D341Med (cell line): Measurements from ENCODE around the gene ZNF793.

Source experiments
- DNase-seq: peaks from one replicate; pipeline ENCODE4 v3.0.0; 2012; ENCODE audit warnings: low spot score

Gene ZNF793

DNA sequence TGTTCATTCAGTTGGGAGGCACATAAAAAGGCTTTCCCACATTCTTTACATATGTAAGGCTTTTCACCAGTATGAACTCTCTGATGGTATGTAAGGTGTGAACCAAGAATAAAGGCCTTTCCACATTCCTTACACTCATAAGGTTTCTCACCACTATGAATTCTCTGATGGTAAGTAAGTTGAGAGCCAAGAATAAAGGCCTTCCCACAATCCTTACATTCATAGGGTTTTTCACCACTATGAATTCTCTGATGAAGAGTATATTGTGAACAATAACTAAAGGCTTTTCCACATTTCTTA lies 58.6 kb downstream of the ZNF793 start:
- no peak for DNase-seq

DNA sequence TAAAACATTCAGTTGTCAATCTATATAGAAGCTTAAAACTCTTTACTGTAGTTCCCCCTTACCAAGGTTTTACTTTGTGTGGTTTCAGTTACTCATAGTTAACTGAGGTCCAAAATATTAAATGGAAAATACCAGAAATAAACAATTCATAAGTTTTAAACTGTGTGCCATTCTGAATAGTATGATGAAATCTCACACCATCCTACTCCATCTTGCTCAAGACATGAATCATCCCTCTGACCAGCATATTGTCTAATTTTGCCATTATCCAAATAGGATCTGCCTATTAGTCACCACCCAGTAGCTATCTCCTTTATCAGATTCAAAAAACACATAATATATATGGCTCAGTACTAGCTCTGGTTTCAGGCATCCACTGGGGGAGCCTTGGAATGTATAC lies 65.5 kb downstream of the ZNF793 start:
- DNase-seq = no peak

GRCh38 chr19:37583340-37583739 lies 76.6 kb downstream of the ZNF793 start:
- no peak for DNase-seq
